Natural killer cell (primary cell): Measurements from ENCODE around the gene TMEM208. TPM values are rescaled to one million over a fixed set of nuclear protein-coding genes. Genes with fewer than 3 reads are reported as not detected.
A peak's percentile ranks its signal among the peaks of the same experiment; 100 is the strongest.

Experiments used
- ATAC-seq, 3 donors: fragments of 150-1000 bp in 2 of 3; fragments of 200-7000 bp in 1 of 3; cut with Tn5 transposase; 1 replicate in 1 of 3; 2 replicates in 2 of 3; pipeline ENCODE4 v1.10.0; 2021; ENCODE audit warnings: mild to moderate bottlenecking in 2 of 3, moderate library complexity in 2 of 3
- DNase-seq, 2 donors: peaks; one replicate each; pipeline versions ENCODE4 v3.0.0 to v3.0.0-alpha.2; 2013 to 2021; ENCODE audit warnings: mixed read lengths in 1 of 2
- H3K27ac ChIP-seq: one replicate; pipeline ENCODE4 v1.5.1; 2013; ENCODE audit warnings: mild to moderate bottlenecking, low read length
- H3K27me3 ChIP-seq: one replicate; pipeline ENCODE4 v1.6.1; 2013; ENCODE audit warnings: low read length; ENCODE audit not compliant: control insufficient read depth, insufficient read depth
- H3K36me3 ChIP-seq: one replicate; pipeline ENCODE4 v1.6.1; 2013; ENCODE audit warnings: low read length; ENCODE audit not compliant: control insufficient read depth, insufficient read depth
- H3K4me1 ChIP-seq: one replicate; pipeline ENCODE4 v1.6.1; 2013; ENCODE audit warnings: low read length; ENCODE audit not compliant: control insufficient read depth, insufficient read depth
- H3K4me3 ChIP-seq: one replicate; pipeline ENCODE4 v1.5.1; 2013; ENCODE audit warnings: low read length
- H3K9me3 ChIP-seq: one replicate; pipeline ENCODE4 v1.6.1; 2013; ENCODE audit warnings: low read length; ENCODE audit not compliant: control insufficient read depth, insufficient read depth
- H3K27ac Mint-ChIP-seq, 2 donors: one replicate each; pipeline ENCODE4 v1.8.0; 2022; ENCODE audit warnings: mild to moderate bottlenecking in 2 of 2, mixed read lengths in 2 of 2, moderate library complexity in 1 of 2
- H3K27me3 Mint-ChIP-seq, 2 donors: one replicate each; pipeline ENCODE4 v1.8.0; 2022; ENCODE audit warnings: low read depth in 2 of 2, mixed read lengths in 2 of 2
- H3K36me3 Mint-ChIP-seq: one replicate; pipeline ENCODE4 v1.8.0; 2022; ENCODE audit warnings: mixed read lengths
- H3K4me1 Mint-ChIP-seq, 2 donors: one replicate each; pipeline ENCODE4 v1.8.0; 2022; ENCODE audit warnings: mixed read lengths in 2 of 2
- H3K4me3 Mint-ChIP-seq: one replicate; pipeline ENCODE4 v1.8.0; 2022; ENCODE audit warnings: mild to moderate bottlenecking, moderate library complexity, mixed read lengths
- H3K9me3 Mint-ChIP-seq, 2 donors: one replicate each; pipeline ENCODE4 v1.8.0; 2022; ENCODE audit warnings: mixed read lengths in 2 of 2
- CTCF ChIP-seq: fragments of 200-600 bp; IDR thresholded peaks from one replicate; pipeline ENCODE4 v1.8.0; 2022; ENCODE audit warnings: antibody characterized with exemption
- WGBS: methylation state at CpG from one replicate; pipeline ENCODE4 v1.1.7; 2013; ENCODE audit warnings: missing lambda C conversion rate; ENCODE audit not compliant: insufficient coverage; 5-methylcytosine and 5-hydroxymethylcytosine counted together
- intact Hi-C: fragments of 100-400 bp; cut with micrococcal nuclease; formaldehyde crosslinking; loops from one replicate; pipeline ENCODE4 v1.14.2; 2022
- total RNA-seq, 4 donors: library from RNA; stranded (reverse); fragments of 120-200 nt in 1 of 4; gene quantifications; one replicate each; pipeline versions ENCODE4 v1.2.3 to v1.2.4, GENCODE V29; 2013 to 2022

TMEM208 gene
- total RNA-seq, 3 donors from 2014 or later (not counting 1 experiment from before 2014, with no cell fraction given): 34.5 to 39.2 (median 36.7) TPM

GRCh38 chr16:67190448-67191399, 36.2 kb upstream of the TMEM208 start:
- DNase-seq (no peak), ATAC-seq (no peak)
- Histone ChIP-seq H3K4me3 (no peak overlapping the region), H3K27me3 (peaks cover 2% of the 10 kb centered on the region), H3K4me1 (peaks cover 26% of the 10 kb centered on the region), H3K36me3 (peaks cover 16% of the 10 kb centered on the region), H3K27ac (no peak overlapping the region), H3K9me3 (no peaks in the 10 kb centered on the region)
- Mint-ChIP-seq H3K27ac (peak overlapping the region; percentile 75 to 86), H3K4me3 (peak overlapping the region; percentile 92), H3K4me1 (peaks cover 20 to 39% of the 10 kb centered on the region in 2 donors), H3K9me3 (no peaks in the 10 kb centered on the region), H3K27me3 (no peaks in the 10 kb centered on the region), H3K36me3 (peaks cover under 1% of the 10 kb centered on the region)
- intact Hi-C loops: no loop called here
- 92% methylated on average over 11 of the region's 13 CpGs for WGBS
- no peak for TF ChIP-seq CTCF

GRCh38 chr16:67191411-67191994, 35.4 kb upstream of the TMEM208 start:
- peaks cover 24% of the 10 kb centered on the region for H3K36me3 ChIP-seq
- 27% methylated on average over 9 of the region's 9 CpGs for WGBS
- DNase-seq: no peak
- intact Hi-C loops: no loop called here
- H3K9me3 ChIP-seq: no peaks in the 10 kb centered on the region
- peak overlapping the region; percentile 25 for H3K4me3 ChIP-seq
- Mint-ChIP-seq H3K4me3 (peak overlapping the region; percentile 92), H3K4me1 (peaks cover 28 to 46% of the 10 kb centered on the region in 2 donors), H3K27me3 (no peaks in the 10 kb centered on the region), H3K27ac (peak overlapping the region; percentile 75 to 86), H3K36me3 (peaks cover 8% of the 10 kb centered on the region), H3K9me3 (no peaks in the 10 kb centered on the region)
- H3K27ac ChIP-seq: no peak overlapping the region
- no peaks in the 10 kb centered on the region for H3K27me3 ChIP-seq
- no peak for ATAC-seq
- peaks cover 25% of the 10 kb centered on the region for H3K4me1 ChIP-seq
- TF ChIP-seq CTCF: no peak

- Mint-ChIP-seq H3K27ac (peak within 1 kb of the TSS; percentile 75 to 86), H3K9me3 (no peaks in the 10 kb centered on the region), H3K4me3 (peak within 1 kb of the TSS; percentile 92), H3K36me3 (peaks cover 14% of the 10 kb centered on the region), H3K27me3 (no peaks in the 10 kb centered on the region), H3K4me1 (peaks cover 34 to 52% of the 10 kb centered on the region in 2 donors)
- Histone ChIP-seq H3K4me3 (peak within 1 kb of the TSS; percentile 82), H3K4me1 (peaks cover 25% of the 10 kb centered on the region), H3K36me3 (peaks cover 30% of the 10 kb centered on the region), H3K27ac (peak within 1 kb of the TSS; percentile 45), H3K9me3 (no peaks in the 10 kb centered on the region), H3K27me3 (no peaks in the 10 kb centered on the region)
- peak; percentile 97 to 99 (median 98) for ATAC-seq
- TF ChIP-seq CTCF: no peak
- peak; percentile 84 to 93 for DNase-seq
- WGBS: under 1% methylated on average over 54 of the region's 54 CpGs
- intact Hi-C loops: loop anchor here (1.0 to 2.0 kb wide), 2 partner anchors 9 to 35 kb away; partner anchors contain the start of genes MATCAP1 and TMEM208
Observed at GRCh38 chr16:67191995-67192681, 34.8 kb upstream of the TMEM208 start, which contains the start of gene E2F4. Gene E2F4, plus strand, starts transcription at chr16:67192155. Its CDS starts 73 bp downstream, at chr16:67192228.
